ENCODE data around the gene STAU1. TPM values are rescaled to one million over a fixed set of nuclear protein-coding genes. Genes with fewer than 3 reads are reported as not detected.
"Not testable (repeated sequence)": the region's sequence is repeated elsewhere in the genome, so short reads cannot be mapped to it uniquely, and the experiment has no call there.

STAU1 gene
- total and polyA plus RNA-seq, 2 of the 13 experiments (the other 11 are each of a cell fraction or from before 2014, with no cell fraction given) = 119 to 133 TPM

- H3K9ac ChIP-seq (ENCODE audit: insufficient read depth, low read depth, low read length); ATAC-seq; H3K27me3 ChIP-seq (ENCODE audit: control insufficient read depth in 1 of 2, insufficient read depth in 2 of 2, low read length in 2 of 2); intact Hi-C loops (cut with micrococcal nuclease; ENCODE audit: unreplicated experiment); POLR2A ChIA-PET; H3K27ac ChIP-seq (ENCODE audit: extremely low read length, insufficient read depth, low read length); H3K9me3 ChIP-seq (ENCODE audit: low read length); H3K4me3 ChIP-seq (replicated peaks in 1 of 3; ENCODE audit: insufficient read depth in 1 of 3, low read depth in 2 of 3, low read length in 3 of 3); H3K4me2 ChIP-seq (ENCODE audit: low read depth, low read length); H2AFZ ChIP-seq (ENCODE audit: low read length); FAIRE-seq; BruUV-seq (replicated peaks); DNase-seq (ENCODE audit: low spot score): not testable (repeated sequence)
- WGBS (ENCODE audit: low lambda C conversion rate) = 95% methylated on average over 8 of the region's 8 CpGs
- H3K36me3 ChIP-seq (replicated peaks in 1 of 2; ENCODE audit: control insufficient read depth in 1 of 2, insufficient read depth in 2 of 2, low read length in 2 of 2) = peaks cover 40 to 69% of the 10 kb centered on the region in 2 experiments
- H3K4me1 ChIP-seq (ENCODE audit: insufficient read depth, low read length) = peaks cover 13% of the 10 kb centered on the region; the same call in 1 of the 2 replicates
- peaks cover 29% of the 10 kb centered on the region for H3K79me2 ChIP-seq (ENCODE audit: insufficient read depth, low read length)
- peaks cover 24% of the 10 kb centered on the region for H4K20me1 ChIP-seq (ENCODE audit: insufficient read depth, low read length)
- in situ Hi-C loops (cut with HindIII; ENCODE audit: extremely low pct_ligation_motif_present, low pct_unique_long_range_greater_than_20kb) = loop anchor here (5.0 kb wide), 1 partner anchor 83 kb away; the partner anchor contains the start of gene DDX27
- CTCF ChIA-PET (ENCODE audit: low intra/inter-chr PET ratio, low total read pairs) = interaction anchor here (5.6 kb wide), 1 partner anchor 83 kb away, joined by 70 read pairs; the partner anchor contains the start of gene DDX27
Observed at GRCh38 chr20:49134797-49135196, 53.3 kb downstream of the STAU1 start.

GRCh38 chr20:49133571-49133970, 54.6 kb downstream of the STAU1 start:
- WGBS (ENCODE audit: low lambda C conversion rate) = 95% methylated on average over 3 of the region's 3 CpGs
- intact Hi-C loops (cut with micrococcal nuclease; ENCODE audit: unreplicated experiment) (loop anchor here (1.0 kb wide), 2 partner anchors 74 to 84 kb away; no protein-coding TSS in a partner anchor), in situ Hi-C loops (cut with HindIII; ENCODE audit: extremely low pct_ligation_motif_present, low pct_unique_long_range_greater_than_20kb) (loop anchor here (5.0 kb wide), 1 partner anchor 84 kb away; the partner anchor contains the start of gene DDX27)
- no peak overlapping the region for H3K4me2 ChIP-seq (ENCODE audit: low read depth, low read length)
- H4K20me1 ChIP-seq (ENCODE audit: insufficient read depth, low read length) = peaks cover 19% of the 10 kb centered on the region
- no peak overlapping the region for H3K27ac ChIP-seq (ENCODE audit: extremely low read length, insufficient read depth, low read length)
- H3K36me3 ChIP-seq (replicated peaks in 1 of 2; ENCODE audit: control insufficient read depth in 1 of 2, insufficient read depth in 2 of 2, low read length in 2 of 2) = peaks cover 45 to 69% of the 10 kb centered on the region in 2 experiments
- no peak for FAIRE-seq
- no TSS peak for BruUV-seq (replicated peaks)
- no peak for DNase-seq (ENCODE audit: low spot score)
- ATAC-seq = peak; percentile 43
- no peaks in the 10 kb centered on the region for H3K27me3 ChIP-seq (ENCODE audit: control insufficient read depth in 1 of 2, insufficient read depth in 2 of 2, low read length in 2 of 2)
- no peak overlapping the region for H3K4me3 ChIP-seq (replicated peaks in 1 of 3; ENCODE audit: insufficient read depth in 1 of 3, low read depth in 2 of 3, low read length in 3 of 3)
- CTCF ChIA-PET (ENCODE audit: low intra/inter-chr PET ratio, low total read pairs) = interaction anchor here (1.4 to 5.6 kb wide), 3 partner anchors 74 to 93 kb away, joined by 3 to 70 read pairs (median 18); partner anchors contain the start of gene DDX27
- no peaks in the 10 kb centered on the region for H3K9me3 ChIP-seq (ENCODE audit: low read length)
- no peak overlapping the region for H2AFZ ChIP-seq (ENCODE audit: low read length)
- POLR2A ChIA-PET = interaction anchor here (1.0 to 1.9 kb wide), 3 partner anchors 51 to 83 kb away, joined by 3 to 9 read pairs (median 8); no protein-coding TSS in a partner anchor
- peaks cover 25% of the 10 kb centered on the region for H3K79me2 ChIP-seq (ENCODE audit: insufficient read depth, low read length)
- H3K9ac ChIP-seq (ENCODE audit: insufficient read depth, low read depth, low read length) = no peak overlapping the region
- H3K4me1 ChIP-seq (ENCODE audit: insufficient read depth, low read length) = peaks cover 13% of the 10 kb centered on the region; the same call in 1 of the 2 replicates
- no peak for TF ChIP-seq ZNF17 (CRISPR knock-in tag; IDR thresholded peaks at IDR 0.05)
- no peak for TF ChIP-seq CHD2 (IDR thresholded peaks at IDR 0.05; ENCODE audit: low read depth, low read length)
- no peak for TF ChIP-seq POLR2G (IDR thresholded peaks at IDR 0.05; ENCODE audit: low read depth, low read length)
- no peak for TF ChIP-seq MATR3 (CRISPR knock-in tag; IDR thresholded peaks at IDR 0.05)
- no peak for TF ChIP-seq BRCA1 (CRISPR knock-in tag; IDR thresholded peaks at IDR 0.05)
- TF ChIP-seq NFIB (CRISPR knock-in tag; IDR thresholded peaks at IDR 0.05; ENCODE audit: borderline replicate concordance) = 0 out of 2 replicates have a peak, but pooled peaks have one; percentile 21
- TF ChIP-seq ZBTB8A (CRISPR knock-in tag; IDR thresholded peaks at IDR 0.05; ENCODE audit: borderline replicate concordance, low read depth) = no peak
- TF ChIP-seq ZNF720 (CRISPR knock-in tag; IDR thresholded peaks at IDR 0.05) = no peak
- no peak for TF ChIP-seq ZNF7 (CRISPR knock-in tag; IDR thresholded peaks at IDR 0.05)
- TF ChIP-seq ZNF772 (CRISPR knock-in tag; IDR thresholded peaks at IDR 0.05) = no peak
- 0 out of 2 replicates have a peak, but pooled peaks have one; percentile 27 for TF ChIP-seq SP4 (CRISPR knock-in tag; IDR thresholded peaks at IDR 0.05)
- TF ChIP-seq POLR2AphosphoS2 (IDR thresholded peaks at IDR 0.05; ENCODE audit: low read depth, low read length) = peak; percentile 37; the same call in 1 of the 2 replicates
- TF ChIP-seq ISL2 (CRISPR knock-in tag; IDR thresholded peaks at IDR 0.05) = no peak
- no peak for TF ChIP-seq HDAC2 (CRISPR knock-in tag; IDR thresholded peaks at IDR 0.05)
- TF ChIP-seq HNF1B (CRISPR knock-in tag; IDR thresholded peaks at IDR 0.05) = no peak
